ENCODE data around the gene HOXD9. TPM values are rescaled to one million over a fixed set of nuclear protein-coding genes. Genes with fewer than 3 reads are reported as not detected.

Gene HOXD9
- total RNA-seq, 1 donor = 0.36 TPM

DNA sequence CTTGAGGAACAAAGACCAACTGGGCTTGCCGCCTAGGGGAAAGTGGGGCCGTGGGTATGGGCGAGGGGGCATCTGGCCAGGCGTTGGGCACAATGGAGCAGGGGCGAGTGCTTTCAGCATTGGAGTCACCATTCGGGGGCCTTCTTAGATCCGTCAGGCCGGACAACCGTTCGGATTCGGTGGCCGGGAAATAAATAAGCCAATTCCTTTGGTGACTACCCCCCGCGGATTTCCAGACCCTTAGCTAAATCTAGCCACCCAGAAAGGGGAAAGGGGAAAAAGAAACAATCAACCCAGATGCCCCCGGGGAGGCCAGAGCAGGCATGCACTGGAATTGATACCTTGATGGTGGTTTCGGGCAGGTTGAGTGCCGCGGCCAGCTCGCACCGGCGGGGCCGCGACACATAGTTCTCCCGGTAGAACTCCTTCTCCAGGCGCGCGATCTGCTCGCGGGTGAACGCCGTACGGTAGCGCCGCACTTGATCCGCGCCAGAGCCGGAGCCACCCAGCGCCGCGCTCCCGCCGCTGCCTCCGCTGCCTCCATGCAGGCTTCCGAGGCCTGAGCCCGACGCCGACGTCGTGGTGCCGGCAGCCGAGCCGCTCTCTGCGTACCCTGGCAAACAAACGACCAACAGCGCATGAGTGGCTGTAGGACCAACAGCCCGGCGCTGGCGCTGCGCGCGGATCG lies 40.5 kb upstream of the HOXD9 start:
- Histone ChIP-seq H3K27me3 (ENCODE audit: insufficient read depth, low read length) (peaks cover 97% of the 10 kb centered on the region), H3K79me2 (ENCODE audit: insufficient read depth, low read length) (no peaks in the 10 kb centered on the region), H3K9me3 (ENCODE audit: low read depth, low read length) (no peaks in the 10 kb centered on the region), H2AFZ (ENCODE audit: low read length) (no peak overlapping the region), H3K36me3 (ENCODE audit: insufficient read depth, low read length) (no peaks in the 10 kb centered on the region), H3K4me2 (ENCODE audit: insufficient read depth, low read length) (no peak overlapping the region), H4K20me1 (ENCODE audit: insufficient read depth, low read length) (no peaks in the 10 kb centered on the region), H3K4me1 (ENCODE audit: insufficient read depth, low read length) (no peaks in the 10 kb centered on the region), H3K27ac (ENCODE audit: low read depth, low read length) (no peak overlapping the region), H3K4me3 (ENCODE audit: insufficient read depth, low read length) (no peak overlapping the region)
- TF ChIP-seq, protein P1, sequence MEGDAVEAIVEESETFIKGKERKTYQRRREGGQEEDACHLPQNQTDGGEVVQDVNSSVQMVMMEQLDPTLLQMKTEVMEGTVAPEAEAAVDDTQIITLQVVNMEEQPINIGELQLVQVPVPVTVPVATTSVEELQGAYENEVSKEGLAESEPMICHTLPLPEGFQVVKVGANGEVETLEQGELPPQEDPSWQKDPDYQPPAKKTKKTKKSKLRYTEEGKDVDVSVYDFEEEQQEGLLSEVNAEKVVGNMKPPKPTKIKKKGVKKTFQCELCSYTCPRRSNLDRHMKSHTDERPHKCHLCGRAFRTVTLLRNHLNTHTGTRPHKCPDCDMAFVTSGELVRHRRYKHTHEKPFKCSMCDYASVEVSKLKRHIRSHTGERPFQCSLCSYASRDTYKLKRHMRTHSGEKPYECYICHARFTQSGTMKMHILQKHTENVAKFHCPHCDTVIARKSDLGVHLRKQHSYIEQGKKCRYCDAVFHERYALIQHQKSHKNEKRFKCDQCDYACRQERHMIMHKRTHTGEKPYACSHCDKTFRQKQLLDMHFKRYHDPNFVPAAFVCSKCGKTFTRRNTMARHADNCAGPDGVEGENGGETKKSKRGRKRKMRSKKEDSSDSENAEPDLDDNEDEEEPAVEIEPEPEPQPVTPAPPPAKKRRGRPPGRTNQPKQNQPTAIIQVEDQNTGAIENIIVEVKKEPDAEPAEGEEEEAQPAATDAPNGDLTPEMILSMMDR (IDR thresholded peaks at IDR 0.05; ENCODE audit: extremely low read depth, low read depth, low read length) = no peak
- peak; percentile 93 for DNase-seq (ENCODE audit: insufficient read length, low spot score, missing footprints)

DNA sequence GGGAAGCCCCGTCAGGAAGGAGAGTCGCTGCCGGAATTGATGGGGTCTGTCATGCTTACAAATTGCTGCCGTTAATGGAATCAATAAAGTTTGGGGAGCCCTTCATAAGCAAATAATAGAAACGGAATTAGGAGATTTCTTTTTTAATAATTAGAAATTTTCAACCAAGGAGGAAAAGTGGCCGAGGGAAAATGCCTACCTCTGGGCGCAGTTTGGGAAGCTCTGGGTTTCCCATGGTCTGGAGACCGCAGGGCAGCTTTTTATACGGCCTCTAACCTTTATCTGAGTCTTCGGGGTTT lies 40.0 kb upstream of the HOXD9 start:
- TF ChIP-seq, protein P1 (IDR thresholded peaks at IDR 0.05; ENCODE audit: extremely low read depth, low read depth, low read length) = no peak
- Histone ChIP-seq H3K27ac (ENCODE audit: low read depth, low read length) (no peak overlapping the region), H3K4me2 (ENCODE audit: insufficient read depth, low read length) (no peak overlapping the region), H3K27me3 (ENCODE audit: insufficient read depth, low read length) (peaks cover 97% of the 10 kb centered on the region), H2AFZ (ENCODE audit: low read length) (no peak overlapping the region), H3K79me2 (ENCODE audit: insufficient read depth, low read length) (no peaks in the 10 kb centered on the region), H3K36me3 (ENCODE audit: insufficient read depth, low read length) (no peaks in the 10 kb centered on the region), H3K4me1 (ENCODE audit: insufficient read depth, low read length) (no peaks in the 10 kb centered on the region), H3K9me3 (ENCODE audit: low read depth, low read length) (no peaks in the 10 kb centered on the region), H4K20me1 (ENCODE audit: insufficient read depth, low read length) (no peaks in the 10 kb centered on the region), H3K4me3 (ENCODE audit: insufficient read depth, low read length) (no peak overlapping the region)
- DNase-seq (ENCODE audit: insufficient read length, low spot score, missing footprints) = peak; percentile 79

DNA sequence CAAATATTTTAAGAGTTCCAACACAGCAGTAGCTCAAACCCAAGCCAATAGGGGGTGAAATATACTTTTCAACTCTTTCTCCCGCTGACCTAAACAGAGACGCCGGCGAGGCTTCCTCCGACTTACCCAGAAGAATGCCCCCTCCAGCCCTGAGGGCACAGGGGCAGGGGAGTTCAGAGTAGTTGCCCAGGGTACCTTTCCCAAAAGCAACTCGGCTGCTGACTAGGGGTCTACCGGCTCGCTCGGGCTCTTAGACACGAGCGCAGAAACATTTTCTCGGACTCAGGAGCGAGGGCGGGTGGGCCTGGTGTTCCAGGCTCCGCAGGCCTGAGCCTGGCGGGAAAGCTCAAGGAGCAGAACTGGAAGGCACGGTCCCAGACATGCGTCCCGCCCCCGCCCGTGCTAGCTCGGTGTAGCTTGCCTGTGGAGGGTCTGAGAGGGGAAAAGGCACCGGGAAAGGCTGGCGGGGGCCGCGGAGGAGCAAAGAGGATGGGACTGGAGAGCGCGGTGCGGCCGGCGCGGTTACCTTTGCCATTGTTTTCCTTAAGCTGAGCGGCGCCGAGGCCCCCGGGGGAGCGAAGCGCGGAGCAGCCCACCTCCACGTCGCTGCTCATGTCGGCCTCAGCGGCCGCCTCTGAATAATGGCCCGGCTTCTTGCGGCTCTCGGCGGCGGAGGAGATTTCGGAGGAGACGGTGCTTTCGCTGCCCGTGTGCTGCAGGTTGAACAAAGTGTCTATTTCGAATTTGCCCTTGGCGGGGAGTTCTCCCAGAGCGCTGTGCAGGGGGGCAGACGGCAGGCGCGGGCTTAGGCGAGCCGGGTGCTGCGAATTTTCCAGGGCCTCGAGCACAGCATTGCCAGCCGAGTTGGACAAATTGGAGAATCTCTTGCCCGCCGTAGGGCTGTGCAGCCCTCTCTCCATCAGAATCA lies 39.4 kb upstream of the HOXD9 start:
- H3K27ac ChIP-seq (ENCODE audit: low read depth, low read length) = no peak overlapping the region
- H3K4me3 ChIP-seq (ENCODE audit: insufficient read depth, low read length) = no peak overlapping the region
- peak; percentile 82 for DNase-seq (ENCODE audit: insufficient read length, low spot score, missing footprints)
- H4K20me1 ChIP-seq (ENCODE audit: insufficient read depth, low read length) = no peaks in the 10 kb centered on the region
- no peaks in the 10 kb centered on the region for H3K79me2 ChIP-seq (ENCODE audit: insufficient read depth, low read length)
- TF ChIP-seq, protein P1 (IDR thresholded peaks at IDR 0.05; ENCODE audit: extremely low read depth, low read depth, low read length) = no peak
- no peak overlapping the region for H3K4me2 ChIP-seq (ENCODE audit: insufficient read depth, low read length)
- H3K9me3 ChIP-seq (ENCODE audit: low read depth, low read length) = no peaks in the 10 kb centered on the region
- peaks cover 97% of the 10 kb centered on the region for H3K27me3 ChIP-seq (ENCODE audit: insufficient read depth, low read length)
- H3K4me1 ChIP-seq (ENCODE audit: insufficient read depth, low read length) = no peaks in the 10 kb centered on the region
- no peaks in the 10 kb centered on the region for H3K36me3 ChIP-seq (ENCODE audit: insufficient read depth, low read length)
- no peak overlapping the region for H2AFZ ChIP-seq (ENCODE audit: low read length)

DNA sequence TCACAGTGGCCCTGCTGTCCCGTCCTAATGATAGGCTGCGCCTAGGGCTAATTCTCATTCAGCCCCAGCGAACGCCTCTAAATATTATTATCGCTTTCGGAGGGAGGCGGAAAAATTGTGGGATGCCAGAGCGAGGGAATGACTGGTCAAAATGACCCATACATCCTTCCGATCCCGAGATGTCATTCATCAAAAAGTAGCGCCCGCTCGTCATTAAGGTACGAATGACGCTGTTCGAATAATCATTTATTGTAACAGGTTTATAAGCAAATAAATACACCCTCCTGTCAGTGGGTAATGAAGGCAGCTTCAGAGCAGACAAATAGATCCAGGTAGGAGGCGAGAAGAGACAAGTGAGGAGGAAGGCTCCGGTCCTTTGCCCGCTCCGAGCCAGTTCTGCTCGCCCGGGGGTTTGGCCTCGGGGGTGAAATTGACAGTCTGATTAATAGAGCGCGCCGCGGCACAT lies 38.7 kb upstream of the HOXD9 start, which contains the start of gene EVX2:
EVX2 (minus strand) TSS at position 167 of the 466 bp plus-strand sequence. CDS start 186 bp downstream, outside the sequence.
- Histone ChIP-seq H3K27me3 (ENCODE audit: insufficient read depth, low read length) (peaks cover 97% of the 10 kb centered on the region), H2AFZ (ENCODE audit: low read length) (no peak within 1 kb of the TSS), H3K4me2 (ENCODE audit: insufficient read depth, low read length) (no peak within 1 kb of the TSS), H3K4me3 (ENCODE audit: insufficient read depth, low read length) (no peak within 1 kb of the TSS), H3K9me3 (ENCODE audit: low read depth, low read length) (no peaks in the 10 kb centered on the region), H3K4me1 (ENCODE audit: insufficient read depth, low read length) (no peaks in the 10 kb centered on the region), H3K79me2 (ENCODE audit: insufficient read depth, low read length) (no peaks in the 10 kb centered on the region), H3K27ac (ENCODE audit: low read depth, low read length) (no peak within 1 kb of the TSS), H3K36me3 (ENCODE audit: insufficient read depth, low read length) (no peaks in the 10 kb centered on the region), H4K20me1 (ENCODE audit: insufficient read depth, low read length) (no peaks in the 10 kb centered on the region)
- peak; percentile 82 for DNase-seq (ENCODE audit: insufficient read length, low spot score, missing footprints)
- TF ChIP-seq, protein P1 (IDR thresholded peaks at IDR 0.05; ENCODE audit: extremely low read depth, low read depth, low read length) = no peak
